Measurements from ENCODE around the gene EHD3.

EHD3 gene

DNA sequence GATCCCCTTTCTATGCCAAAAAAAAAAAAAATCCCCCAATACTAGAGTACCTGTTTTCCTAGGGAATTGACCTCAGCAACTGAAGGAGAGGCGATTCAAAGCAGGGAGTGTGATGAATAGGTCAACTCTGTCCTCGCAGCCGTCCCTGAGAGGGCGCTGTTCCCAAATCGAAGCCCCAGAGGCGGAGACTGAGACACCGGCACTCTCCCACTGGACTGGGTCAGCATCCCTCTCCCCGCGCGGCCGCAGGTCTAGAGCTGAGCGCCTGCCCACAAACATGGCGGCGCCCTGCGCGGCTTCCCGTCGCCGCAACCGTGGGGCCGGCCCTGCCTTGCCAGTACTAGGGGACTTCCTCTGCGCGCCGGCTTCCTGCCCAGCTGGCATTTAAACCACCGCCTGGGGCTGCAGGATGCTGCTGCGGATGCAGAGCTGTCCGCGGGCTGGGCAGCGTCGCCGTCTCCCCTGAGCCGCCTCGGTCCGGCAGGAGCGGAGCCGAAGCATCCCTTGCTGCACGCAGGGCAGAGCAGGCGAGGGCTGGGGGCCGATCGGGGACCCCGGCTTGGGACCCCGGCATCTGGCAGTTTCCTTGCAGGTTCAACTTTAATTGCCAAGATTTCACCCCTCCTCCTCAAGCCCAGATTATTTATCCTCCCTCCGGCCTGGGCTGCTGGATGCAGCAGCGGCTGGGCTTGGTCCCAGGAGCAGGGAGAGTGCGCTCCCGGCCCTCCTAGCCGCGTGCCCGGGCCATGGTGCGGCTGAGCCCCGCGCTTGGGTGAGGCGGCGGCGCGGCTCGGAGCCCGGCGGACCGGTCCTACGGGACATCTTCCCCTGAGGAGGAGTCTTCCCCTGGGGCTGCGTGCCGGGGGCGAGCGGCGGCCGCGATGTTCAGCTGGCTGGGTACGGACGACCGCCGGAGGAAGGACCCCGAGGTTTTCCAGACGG lies at the start of gene EHD3:
Gene EHD3 (plus strand): TSS at position 412 of the 942 bp plus-strand sequence. CDS start 470 bp downstream, at position 882.
- TF ChIP-seq, protein P1, sequence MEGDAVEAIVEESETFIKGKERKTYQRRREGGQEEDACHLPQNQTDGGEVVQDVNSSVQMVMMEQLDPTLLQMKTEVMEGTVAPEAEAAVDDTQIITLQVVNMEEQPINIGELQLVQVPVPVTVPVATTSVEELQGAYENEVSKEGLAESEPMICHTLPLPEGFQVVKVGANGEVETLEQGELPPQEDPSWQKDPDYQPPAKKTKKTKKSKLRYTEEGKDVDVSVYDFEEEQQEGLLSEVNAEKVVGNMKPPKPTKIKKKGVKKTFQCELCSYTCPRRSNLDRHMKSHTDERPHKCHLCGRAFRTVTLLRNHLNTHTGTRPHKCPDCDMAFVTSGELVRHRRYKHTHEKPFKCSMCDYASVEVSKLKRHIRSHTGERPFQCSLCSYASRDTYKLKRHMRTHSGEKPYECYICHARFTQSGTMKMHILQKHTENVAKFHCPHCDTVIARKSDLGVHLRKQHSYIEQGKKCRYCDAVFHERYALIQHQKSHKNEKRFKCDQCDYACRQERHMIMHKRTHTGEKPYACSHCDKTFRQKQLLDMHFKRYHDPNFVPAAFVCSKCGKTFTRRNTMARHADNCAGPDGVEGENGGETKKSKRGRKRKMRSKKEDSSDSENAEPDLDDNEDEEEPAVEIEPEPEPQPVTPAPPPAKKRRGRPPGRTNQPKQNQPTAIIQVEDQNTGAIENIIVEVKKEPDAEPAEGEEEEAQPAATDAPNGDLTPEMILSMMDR (IDR thresholded peaks at IDR 0.05; ENCODE audit: low read depth, low read length): peak; percentile 70
- peak within 1 kb of the TSS; percentile 70 for H3K4me3 ChIP-seq (ENCODE audit: low read depth, low read length)
- peak; percentile 93 for DNase-seq (ENCODE audit: low read depth, low spot score)
- in situ Hi-C loops (cut with HindIII; ENCODE audit: low sequenced_read_pairs): no loop called here

DNA sequence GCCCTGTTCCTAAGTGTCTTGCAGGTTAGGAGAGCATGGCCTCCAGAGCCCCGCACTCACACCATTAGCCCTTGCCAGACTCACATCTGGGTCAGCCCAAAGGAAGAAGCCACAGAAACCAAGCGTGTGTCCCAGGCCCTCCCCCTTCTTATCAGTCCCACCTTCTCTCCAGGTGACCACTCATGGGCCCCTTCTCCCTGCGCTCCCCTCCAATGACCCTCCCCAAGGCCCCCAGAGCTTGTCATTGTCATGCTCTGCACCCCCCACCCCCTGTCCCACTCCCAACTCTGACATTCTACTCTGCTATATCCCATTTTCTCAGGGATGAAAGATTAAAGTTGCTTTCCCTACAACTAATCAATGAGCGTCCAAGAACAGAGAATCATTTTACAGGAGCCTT lies 46.8 kb upstream of the EHD3 start:
- no peak overlapping the region for H3K4me3 ChIP-seq (ENCODE audit: low read depth, low read length)
- TF ChIP-seq, protein P1 (IDR thresholded peaks at IDR 0.05; ENCODE audit: low read depth, low read length): no peak
- in situ Hi-C loops (cut with HindIII; ENCODE audit: low sequenced_read_pairs): no loop called here
- DNase-seq (ENCODE audit: low read depth, low spot score): no peak

DNA sequence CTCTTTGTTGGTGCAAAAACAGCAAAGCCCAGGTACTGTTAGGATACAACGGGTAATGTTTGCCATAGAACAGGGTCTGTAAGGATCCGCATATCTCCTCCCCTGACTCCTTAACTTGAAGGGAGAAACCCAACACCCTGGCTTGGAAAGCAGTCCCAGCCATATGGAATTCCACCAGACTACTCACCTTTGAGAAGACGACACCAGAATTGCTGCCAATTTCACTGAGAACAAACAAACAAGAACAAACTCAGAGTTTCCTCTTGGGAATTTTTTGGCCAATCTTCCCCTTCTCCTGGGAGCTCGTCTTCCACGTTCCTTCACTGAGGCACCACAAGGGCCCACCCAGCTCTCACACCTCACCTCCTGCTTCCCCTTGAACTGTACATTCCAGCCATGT lies 45.8 kb upstream of the EHD3 start:
- DNase-seq (ENCODE audit: low read depth, low spot score): no peak
- TF ChIP-seq, protein P1 (IDR thresholded peaks at IDR 0.05; ENCODE audit: low read depth, low read length): no peak
- in situ Hi-C loops (cut with HindIII; ENCODE audit: low sequenced_read_pairs): no loop called here
- H3K4me3 ChIP-seq (ENCODE audit: low read depth, low read length): no peak overlapping the region

DNA sequence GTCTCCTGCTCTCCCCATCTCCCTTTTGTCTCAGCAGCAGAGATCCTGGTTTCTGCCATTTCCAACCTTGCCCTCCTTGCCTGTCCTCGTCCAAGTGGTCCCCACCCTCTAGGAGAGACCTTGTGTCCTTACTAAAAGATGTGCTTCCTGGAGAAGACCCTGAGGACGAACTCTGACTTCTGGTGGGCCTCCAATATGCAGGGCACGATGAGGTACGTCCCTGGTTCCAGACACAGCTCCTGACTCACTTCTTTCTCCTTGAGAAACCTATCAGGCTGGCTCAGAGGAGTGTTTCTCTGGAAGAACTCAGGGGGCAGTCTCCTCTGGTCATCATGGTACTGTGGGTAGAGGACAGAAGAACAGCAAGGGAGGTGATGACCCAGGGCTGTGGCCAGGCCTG lies 44.8 kb upstream of the EHD3 start:
- no peak for DNase-seq (ENCODE audit: low read depth, low spot score)
- TF ChIP-seq, protein P1 (IDR thresholded peaks at IDR 0.05; ENCODE audit: low read depth, low read length): no peak
- in situ Hi-C loops (cut with HindIII; ENCODE audit: low sequenced_read_pairs): no loop called here
- no peak overlapping the region for H3K4me3 ChIP-seq (ENCODE audit: low read depth, low read length)

DNA sequence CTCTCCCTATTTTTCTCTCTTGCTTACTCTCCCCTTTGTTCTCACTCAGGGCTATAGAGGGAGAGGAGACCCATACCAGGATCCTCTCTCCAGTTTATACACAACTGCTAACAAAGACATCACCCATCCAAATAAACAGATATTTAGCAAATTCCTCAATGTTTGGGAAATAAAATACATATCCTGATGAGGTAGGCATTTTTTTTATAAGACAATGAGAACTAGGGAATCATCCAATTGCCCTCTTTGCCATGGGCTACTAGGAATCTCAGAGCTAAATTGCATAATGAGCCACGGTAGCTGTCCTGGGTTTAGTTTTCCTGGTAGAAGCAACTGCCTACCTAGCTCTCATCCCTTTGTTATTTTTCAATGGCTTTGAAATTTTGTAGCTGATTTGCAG lies 43.8 kb upstream of the EHD3 start:
- no peak for DNase-seq (ENCODE audit: low read depth, low spot score)
- in situ Hi-C loops (cut with HindIII; ENCODE audit: low sequenced_read_pairs): no loop called here
- H3K4me3 ChIP-seq (ENCODE audit: low read depth, low read length): no peak overlapping the region
- TF ChIP-seq, protein P1 (IDR thresholded peaks at IDR 0.05; ENCODE audit: low read depth, low read length): no peak

DNA sequence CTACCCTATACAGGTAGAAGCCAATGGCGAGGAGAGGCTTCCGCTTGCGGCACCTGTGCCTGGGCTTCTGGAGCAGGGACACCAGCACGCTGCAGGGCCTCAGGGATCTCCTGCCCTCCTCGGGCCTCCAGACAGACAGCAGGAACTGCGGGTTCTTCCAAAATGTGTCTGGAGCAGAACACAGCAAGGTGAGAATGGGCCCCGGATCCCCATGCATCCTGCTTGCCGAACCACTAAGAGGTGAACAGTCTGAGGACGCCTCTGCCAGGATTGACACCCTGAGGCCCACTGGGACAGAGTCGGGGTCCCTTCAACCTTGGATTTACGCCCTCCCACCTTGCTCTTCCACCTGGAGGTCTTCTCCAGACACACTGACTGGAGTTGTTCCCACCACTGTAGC lies 42.0 kb upstream of the EHD3 start:
- no peak for DNase-seq (ENCODE audit: low read depth, low spot score)
- TF ChIP-seq, protein P1 (IDR thresholded peaks at IDR 0.05; ENCODE audit: low read depth, low read length): no peak
- no peak overlapping the region for H3K4me3 ChIP-seq (ENCODE audit: low read depth, low read length)
- in situ Hi-C loops (cut with HindIII; ENCODE audit: low sequenced_read_pairs): no loop called here

Data from astrocyte of the spinal cord (primary cell).